Sigmoid colon (tissue), 7 donors: ENCODE data around the gene RND3. TPM values are rescaled to one million over a fixed set of nuclear protein-coding genes. Genes with fewer than 3 reads are reported as not detected.

Source experiments
- DNase-seq: peaks from one replicate; pipeline ENCODE4 v3.0.0-alpha.2; 2019
- H3K27ac ChIP-seq, 4 donors: fragments of 200-600 bp; sonication (generic); one replicate each; pipeline ENCODE4 v1.5.1; 2016 to 2019; ENCODE audit warnings: mild to moderate bottlenecking in 1 of 4
- H3K27me3 ChIP-seq, 3 donors: fragments of 200-600 bp; sonication (generic); one replicate each; pipeline ENCODE4 v1.5.1; 2019; ENCODE audit warnings: mild to moderate bottlenecking in 1 of 3
- H3K36me3 ChIP-seq, 4 donors: fragments of 200-600 bp; sonication (generic); one replicate each; pipeline ENCODE4 v1.5.1; 2016 to 2019
- H3K4me1 ChIP-seq, 4 donors: fragments of 200-600 bp; sonication (generic); one replicate each; pipeline ENCODE4 v1.5.1; 2017 to 2019
- H3K4me3 ChIP-seq, 4 donors: fragments of 200-600 bp; sonication (generic); one replicate each; pipeline ENCODE4 v1.5.1; 2017 to 2019; ENCODE audit warnings: mild to moderate bottlenecking in 2 of 4, moderate library complexity in 1 of 4
- H3K9me3 ChIP-seq, 4 donors: fragments of 200-600 bp in 3 of 4; sonication (generic) in 3 of 4; one replicate each; pipeline versions ENCODE4 v1.5.1 to v1.6.1; 2013 to 2019
- CTCF ChIP-seq, 4 experiments: fragments of 450-650 bp in 3 of 4; fragments of 200-600 bp in 1 of 4; IDR thresholded peaks; one replicate each; pipeline ENCODE4 v1.5.1; 2016 to 2019; ENCODE audit warnings: antibody characterized with exemption in 4 of 4, mild to moderate bottlenecking in 3 of 4, moderate library complexity in 2 of 4
- EP300 ChIP-seq, 4 donors: sonication (generic); formaldehyde crosslinking; IDR thresholded peaks; one replicate each; pipeline ENCODE4 v1.6.1; 2017; ENCODE audit warnings: antibody characterized with exemption in 4 of 4
- POLR2A ChIP-seq, 2 donors: fragments of 450-650 bp; IDR thresholded peaks; one replicate each; pipeline ENCODE4 v1.6.1; 2016; ENCODE audit warnings: antibody characterized with exemption in 2 of 2, mild to moderate bottlenecking in 2 of 2, moderate library complexity in 2 of 2
- POLR2AphosphoS5 ChIP-seq, 4 donors: sonication (generic); formaldehyde crosslinking; IDR thresholded peaks; one replicate each; pipeline ENCODE4 v1.6.1; 2017; ENCODE audit warnings: antibody characterized with exemption in 4 of 4
- WGBS, 2 donors: extraction: QIAGEN DNeasy Blood & Tissue Kit; methylation state at CpG; one replicate each; pipeline ENCODE4 v1.1.7; 2013; 5-methylcytosine and 5-hydroxymethylcytosine counted together
- intact Hi-C: fragments of 100-400 bp; cut with DNase I; formaldehyde crosslinking; loops from one replicate; pipeline ENCODE4 v1.15.1; 2023
- polyA plus RNA-seq, 3 donors: library from polyadenylated mRNA; stranded (reverse); fragments of 200-250 nt; gene quantifications; one replicate each; pipeline ENCODE4 v1.2.3, GENCODE V29; 2013
- total RNA-seq, 4 donors: library from RNA; depleted of rRNA; stranded (reverse); fragments of >200 nt; gene quantifications; one replicate each; pipeline ENCODE4 v1.1.0, GENCODE V29; 2016
- donor health status: healthy with polysubstance abuse.
- donor health status: Bipolar disorder and iron deficiency.
- donor health status: healthy.

Gene RND3
- total and polyA plus RNA-seq, 7 donors, result 22.3 to 171 (median 31.3) TPM

- Histone ChIP-seq H3K27ac (no peak overlapping the region), H3K36me3 (no peaks in the 10 kb centered on the region), H3K9me3 (no peaks in the 10 kb centered on the region), H3K27me3 (no peaks in the 10 kb centered on the region), H3K4me3 (no peak overlapping the region), H3K4me1 (peaks cover 0 to 14% (median 0%) of the 10 kb centered on the region in 4 donors)
- no peak for TF ChIP-seq POLR2A (IDR thresholded peaks at IDR 0.05)
- no peak for TF ChIP-seq EP300 (IDR thresholded peaks at IDR 0.05)
- no peak for TF ChIP-seq CTCF (IDR thresholded peaks at IDR 0.05)
- no peak for TF ChIP-seq POLR2AphosphoS5 (IDR thresholded peaks at IDR 0.05)
- 88 to 91% methylated on average over 2 of the region's 2 CpGs for WGBS, 2 donors
- DNase-seq, result no peak
- intact Hi-C loops, result no loop called here
Measured at GRCh38 chr2:150531591-150531990, 44.1 kb upstream of the RND3 start.

GRCh38 chr2:150530168-150530567 lies 42.7 kb upstream of the RND3 start:
- Histone ChIP-seq H3K9me3 (no peaks in the 10 kb centered on the region), H3K4me3 (no peak overlapping the region), H3K36me3 (no peaks in the 10 kb centered on the region), H3K27me3 (no peaks in the 10 kb centered on the region), H3K4me1 (peaks cover 0 to 14% (median 0%) of the 10 kb centered on the region in 4 donors), H3K27ac (no peak overlapping the region)
- intact Hi-C loops, result no loop called here
- 76 to 78% methylated on average over 1 of the region's 1 CpG for WGBS, 2 donors
- no peak for TF ChIP-seq POLR2A (IDR thresholded peaks at IDR 0.05)
- no peak for TF ChIP-seq POLR2AphosphoS5 (IDR thresholded peaks at IDR 0.05)
- TF ChIP-seq EP300 (IDR thresholded peaks at IDR 0.05), result no peak
- no peak for TF ChIP-seq CTCF (IDR thresholded peaks at IDR 0.05)
- no peak for DNase-seq

- H3K4me1 ChIP-seq, result peaks cover 0 to 14% (median 0%) of the 10 kb centered on the region in 4 donors
- intact Hi-C loops, result no loop called here
- no peaks in the 10 kb centered on the region for H3K9me3 ChIP-seq
- no peak for TF ChIP-seq POLR2AphosphoS5 (IDR thresholded peaks at IDR 0.05)
- TF ChIP-seq CTCF (IDR thresholded peaks at IDR 0.05), result no peak
- no peak for TF ChIP-seq EP300 (IDR thresholded peaks at IDR 0.05)
- no peak for TF ChIP-seq POLR2A (IDR thresholded peaks at IDR 0.05)
- no peaks in the 10 kb centered on the region for H3K36me3 ChIP-seq
- peak overlapping the region in 1 of 4 donors; percentile 30 for H3K27ac ChIP-seq
- no peaks in the 10 kb centered on the region for H3K27me3 ChIP-seq
- 22 to 42% methylated on average over 5 of the region's 5 CpGs for whole genome bisulfite sequencing, 2 donors
- no peak for DNase-seq
- no peak overlapping the region for H3K4me3 ChIP-seq
Measured at GRCh38 chr2:150528861-150529801, 41.7 kb upstream of the RND3 start.

- Histone ChIP-seq H3K4me1 (peaks cover 0 to 14% (median 0%) of the 10 kb centered on the region in 4 donors), H3K36me3 (no peaks in the 10 kb centered on the region), H3K4me3 (no peak overlapping the region), H3K27me3 (no peaks in the 10 kb centered on the region), H3K27ac (peak overlapping the region in 1 of 4 donors; percentile 46), H3K9me3 (no peaks in the 10 kb centered on the region)
- intact Hi-C loops, result no loop called here
- DNase-seq, result no peak
- no peak for TF ChIP-seq POLR2AphosphoS5 (IDR thresholded peaks at IDR 0.05)
- TF ChIP-seq POLR2A (IDR thresholded peaks at IDR 0.05), result no peak
- TF ChIP-seq CTCF (IDR thresholded peaks at IDR 0.05), result no peak
- no peak for TF ChIP-seq EP300 (IDR thresholded peaks at IDR 0.05)
Measured at GRCh38 chr2:150526827-150527226, 39.4 kb upstream of the RND3 start.
